Ovary (tissue), 3 donors: ENCODE results near the gene CSF1R.

Experiments used
- CTCF ChIP-seq, 3 donors: fragments of 450-650 bp in 2 of 3; fragments of 200-600 bp in 1 of 3; IDR thresholded peaks; one replicate each; pipeline versions ENCODE4 v1.5.1 to v1.8.0; 2016 to 2022; ENCODE audit warnings: antibody characterized with exemption in 3 of 3, mild to moderate bottlenecking in 1 of 3
- POLR2A ChIP-seq: fragments of 450-650 bp; IDR thresholded peaks from one replicate; pipeline ENCODE4 v1.6.1; 2017; ENCODE audit warnings: antibody characterized with exemption, mild to moderate bottlenecking, moderate library complexity
- donor health status: DM: no; HTN: no; CAD: no.

GRCh38 chr5:150133581-150134197 is 47.3 kb upstream of the CSF1R start:
- TF ChIP-seq CTCF (IDR thresholded peaks at IDR 0.05): no peak
- no peak for TF ChIP-seq POLR2A
